GM12878 (cell line): ENCODE data around the gene ZBTB24. TPM values are rescaled to one million over a fixed set of nuclear protein-coding genes. Genes with fewer than 3 reads are reported as not detected.

ENCODE experiments used
- ATAC-seq: fragments of 200-7000 bp; cut with Tn5 transposase; 3 replicates; pipeline ENCODE4 v1.9.1; 2020; ENCODE audit warnings: mild to moderate bottlenecking, moderate library complexity
- BruUV-seq: library from RNA; stranded (reverse); fragments of 400-500 nt; replicated peaks from 2 replicates; lab custom pipeline; 2021; lab: Mats Ljungman, UMichigan
- CTCF ChIA-PET: fragments of 300-600 bp; sonication (Branson Sonifier 250); formaldehyde crosslinking; extraction: SDS; loops from one replicate; lab custom pipeline; 2021; ENCODE audit warnings: inconsistent platforms; lab: Yijun Ruan, JAX
- POLR2A ChIA-PET: fragments of 350-600 bp; formaldehyde crosslinking; extraction: SDS; loops from one replicate; lab custom pipeline; 2021; ENCODE audit warnings: inconsistent platforms; lab: Charles Lee
- RAD21 ChIA-PET: fragments of 300-600 bp; sonication (Branson Sonifier 250); formaldehyde crosslinking; loops from one replicate; lab custom pipeline; 2023; ENCODE audit warnings: antibody characterized with exemption; ENCODE audit not compliant: unreplicated experiment; lab: Charles Lee
- SMC1A ChIA-PET: fragments of 300-600 bp; sonication (Branson Sonifier 250); formaldehyde crosslinking; loops from one replicate; lab custom pipeline; 2023; ENCODE audit not compliant: unreplicated experiment, uncharacterized antibody; lab: Charles Lee
- DNase-seq: peaks from one replicate; pipeline ENCODE4 v3.0.0-alpha.2; 2011; ENCODE audit warnings: low read depth, low spot score
- FAIRE-seq: peaks from 3 replicates; lab custom pipeline; 2011; peaks lifted over from hg19 to GRCh38; lab: Jason Lieb, UNC
- H2AFZ ChIP-seq: 2 replicates; pipeline ENCODE4 v1.6.0; 2011; ENCODE audit warnings: low read depth, low read length, control low read depth; ENCODE audit not compliant: control insufficient read depth
- H3K27ac ChIP-seq: 2 replicates; pipeline ENCODE4 v1.5.1; 2011; ENCODE audit warnings: control low read depth; ENCODE audit not compliant: control insufficient read depth, insufficient read depth
- H3K27me3 ChIP-seq, 2 experiments: replicated peaks in 1 of 2; 2 replicates each; pipeline versions ENCODE4 v1.6.0 to v1.6.1; 2011; ENCODE audit warnings: low read length in 1 of 2; ENCODE audit not compliant: control insufficient read depth in 2 of 2, insufficient read depth in 2 of 2
- H3K36me3 ChIP-seq, 2 experiments: 2 replicates each; pipeline ENCODE4 v1.5.1; 2011; ENCODE audit warnings: low read length in 1 of 2; ENCODE audit not compliant: control insufficient read depth in 2 of 2, insufficient read depth in 2 of 2
- H3K4me1 ChIP-seq: 2 replicates; pipeline ENCODE4 v1.6.1; 2011; ENCODE audit warnings: mild to moderate bottlenecking, low read length, moderate library complexity, mixed read lengths; ENCODE audit not compliant: control insufficient read depth, insufficient read depth
- H3K4me2 ChIP-seq: 2 replicates; pipeline ENCODE4 v1.6.0; 2011; ENCODE audit warnings: control low read depth; ENCODE audit not compliant: control insufficient read depth, insufficient read depth
- H3K4me3 ChIP-seq: fragments of 200-600 bp; sonication (generic); 2 replicates; pipeline ENCODE4 v1.5.1; 2016
- H3K79me2 ChIP-seq: 2 replicates; pipeline ENCODE4 v1.6.0; 2011; ENCODE audit warnings: low read length; ENCODE audit not compliant: control insufficient read depth, insufficient read depth
- H3K9ac ChIP-seq: 2 replicates; pipeline ENCODE4 v1.8.0; 2011; ENCODE audit warnings: low read length, control low read depth, mixed read lengths; ENCODE audit not compliant: control insufficient read depth, insufficient read depth
- H3K9me3 ChIP-seq: replicated peaks from 3 replicates; pipeline ENCODE4 v1.5.1; 2011; ENCODE audit warnings: mild to moderate bottlenecking, low read length; ENCODE audit not compliant: control insufficient read depth, insufficient read depth
- H4K20me1 ChIP-seq: 2 replicates; pipeline ENCODE4 v1.6.0; 2011; ENCODE audit not compliant: control insufficient read depth, insufficient read depth
- DPF2 ChIP-seq: fragments of 450-650 bp; IDR thresholded peaks from 2 replicates; pipeline ENCODE4 v1.6.1; 2017; ENCODE audit warnings: mild to moderate bottlenecking
- FOXK2 ChIP-seq: fragments of 450-650 bp; IDR thresholded peaks from 2 replicates; pipeline ENCODE4 v1.6.1; 2017; ENCODE audit warnings: mild to moderate bottlenecking, moderate library complexity
- HDAC6 ChIP-seq: fragments of 200-600 bp; sonication (generic); IDR thresholded peaks from one replicate; pipeline ENCODE4 v1.8.0; 2017; ENCODE audit warnings: antibody characterized with exemption; ENCODE audit not compliant: unreplicated experiment
- MEF2B ChIP-seq: fragments of 450-650 bp; IDR thresholded peaks from 2 replicates; pipeline ENCODE4 v1.6.1; 2018; ENCODE audit warnings: mild to moderate bottlenecking, moderate library complexity; ENCODE audit not compliant: partially characterized antibody, poor library complexity, severe bottlenecking
- MYB ChIP-seq: fragments of 150-350 bp; IDR thresholded peaks from 2 replicates; pipeline ENCODE4 v1.6.1; 2014; ENCODE audit warnings: mild to moderate bottlenecking, low read depth, low read length, borderline replicate concordance
- SMAD5 ChIP-seq: IDR thresholded peaks from 2 replicates; pipeline ENCODE4 v1.6.1; 2016; ENCODE audit warnings: antibody characterized with exemption, low read depth
- SUPT20H ChIP-seq: IDR thresholded peaks from 2 replicates; pipeline ENCODE4 v1.6.1; 2011; ENCODE audit warnings: low read depth, mild to moderate bottlenecking, low read length, moderate library complexity, borderline replicate concordance; ENCODE audit not compliant: control insufficient read depth
- TAF1 ChIP-seq: IDR thresholded peaks from 2 replicates; pipeline ENCODE4 v1.6.1; 2011; ENCODE audit warnings: mild to moderate bottlenecking, low read depth, low read length, borderline replicate concordance
- TCF12 ChIP-seq: IDR thresholded peaks from 2 replicates; pipeline ENCODE4 v1.6.1; 2011; ENCODE audit warnings: low read depth, mild to moderate bottlenecking, low read length
- ZNF24 ChIP-seq: fragments of 450-650 bp; IDR thresholded peaks from 2 replicates; pipeline ENCODE4 v1.6.1; 2017; ENCODE audit warnings: antibody characterized with exemption, mild to moderate bottlenecking
- ZNF274 ChIP-seq: IDR thresholded peaks from one replicate; pipeline ENCODE4 v1.8.0; 2011; ENCODE audit not compliant: insufficient read length, insufficient read depth
- WGBS: methylation state at CpG from one replicate; pipeline ENCODE4 v1.1.6; 2016; ENCODE audit warnings: low lambda C conversion rate; ENCODE audit not compliant: insufficient replicate concordance, insufficient coverage; ENCODE audit errors: missing lambda C conversion rate; 5-methylcytosine and 5-hydroxymethylcytosine counted together
- in situ Hi-C: fragments of 300-500 bp; cut with MboI; formaldehyde crosslinking; loops from 9 replicates; pipeline ENCODE4 v1.14.3; 2018; ENCODE audit warnings: mixed read lengths
- intact Hi-C: fragments of 100-400 bp; cut with micrococcal nuclease; formaldehyde crosslinking; loops from one replicate; pipeline ENCODE4 v1.14.2; 2022; ENCODE audit not compliant: unreplicated experiment
- polyA plus RNA-seq, 11 experiments: library from polyadenylated mRNA; depleted of rRNA in 4 of 11; unstranded in 6 of 11; stranded (reverse) in 5 of 11; fragments of >200 nt; fragmentation: Nextera tagmentation in 4 of 11; fragmentation: Illumina TruSeq in 1 of 11; extraction: Ambion mirVana in 4 of 11; extraction: Trizol in 1 of 11; gene quantifications; 1 replicate in 1 of 11; 2 replicates in 10 of 11; pipeline versions ENCODE4 v1.2.1 to v1.2.3, GENCODE V29; 2011 to 2016; ENCODE audit warnings: inconsistent platforms in 2 of 11, missing spikeins in 2 of 11, low read depth in 1 of 11
- total RNA-seq, 4 experiments: library from RNA; depleted of rRNA in 3 of 4; stranded (reverse); fragments of >200 nt in 3 of 4; fragmentation: Illumina TruSeq in 1 of 4; extraction: Trizol in 1 of 4; gene quantifications; 2 replicates each; pipeline versions ENCODE4 v1.2.1 to v1.2.3, GENCODE V29; 2013 to 2021
- TF ChIP-seq, protein P1 (sequence below): IDR thresholded peaks from 2 replicates; pipeline ENCODE4 v1.6.1; 2011; ENCODE audit warnings: low read depth, mild to moderate bottlenecking, low read length, moderate library complexity, borderline replicate concordance; ENCODE audit errors: extremely low read depth
- TF ChIP-seq, protein P2 (sequence below): fragments of 150-350 bp; IDR thresholded peaks from 2 replicates; pipeline ENCODE4 v1.6.1; 2016; ENCODE audit warnings: low read depth, low read length
- TF ChIP-seq, protein P3 (sequence below): fragments of 450-650 bp; IDR thresholded peaks from 2 replicates; pipeline ENCODE4 v1.6.1; 2017; ENCODE audit warnings: antibody characterized with exemption, mild to moderate bottlenecking, moderate library complexity

Gene ZBTB24
- total and polyA plus RNA-seq, 10 of the 15 experiments (the other 5 are each of a cell fraction or from before 2014, with no cell fraction given): 2.9 to 17.7 (median 8.5) TPM

DNA sequence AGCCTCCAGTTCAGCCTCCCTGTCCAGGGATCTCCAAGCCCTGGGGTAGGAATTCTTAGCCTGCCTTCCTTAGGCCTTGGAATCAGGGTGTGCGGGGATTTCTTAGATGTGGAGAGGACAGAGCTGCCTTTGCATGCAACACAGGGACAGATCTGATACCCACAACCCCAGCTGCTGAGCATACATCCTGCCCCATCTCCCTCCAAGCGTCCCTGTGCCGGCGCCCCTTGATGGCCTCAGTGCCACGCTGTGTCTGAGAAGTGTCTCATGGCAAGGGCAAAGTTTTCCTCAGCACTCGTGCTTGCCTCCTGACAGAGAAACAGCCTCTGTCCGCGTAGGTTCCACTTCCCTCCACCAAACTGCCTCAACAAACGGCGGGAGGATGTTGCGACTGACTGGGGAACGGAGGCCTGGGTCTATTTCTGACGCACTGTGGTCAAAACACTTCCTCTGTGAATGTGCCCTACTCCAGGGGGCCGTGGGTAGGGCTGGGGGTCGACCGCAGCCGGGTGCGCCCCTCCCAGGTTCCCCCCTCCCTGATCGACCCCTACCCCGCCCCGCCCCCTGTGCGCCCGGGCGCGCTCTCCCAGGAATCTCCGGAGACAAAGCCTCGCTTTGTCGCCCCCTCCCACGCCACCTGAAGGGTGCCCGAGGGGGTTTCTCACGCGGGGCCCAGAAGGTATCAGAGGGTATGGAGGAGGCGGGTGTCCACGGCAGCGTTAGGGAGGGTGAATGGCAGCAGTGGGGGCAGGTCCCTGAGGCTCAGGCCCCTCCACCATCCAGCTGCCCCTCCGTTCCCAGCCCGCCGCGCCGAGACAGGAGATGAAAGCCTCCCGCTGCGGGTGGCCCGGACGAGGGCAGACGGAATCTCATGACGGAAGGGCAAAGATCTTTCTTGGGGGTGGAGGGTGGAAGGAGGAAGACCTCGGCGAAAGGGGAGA lies 28.3 kb downstream of the ZBTB24 start:
- H4K20me1 ChIP-seq: no peaks in the 10 kb centered on the region
- peaks cover 48% of the 10 kb centered on the region for H3K79me2 ChIP-seq
- peak overlapping the region; percentile 98 for H3K4me2 ChIP-seq
- H2AFZ ChIP-seq: peak overlapping the region; percentile 60
- no peaks in the 10 kb centered on the region for H3K9me3 ChIP-seq
- FAIRE-seq (peak; percentile 65), DNase-seq (peak; percentile 48), ATAC-seq (peak; percentile 57)
- ChIA-PET RAD21 (interaction anchor here (0.6 to 10.1 kb wide), 10 partner anchors 10 to 77 kb away, joined by 3 to 97 read pairs (median 4); partner anchors contain the start of genes CD164, PPIL6, SMPD2 and ZBTB24), CTCF (interaction anchor here (0.7 to 3.9 kb wide), 10 partner anchors 12 to 370 kb away, joined by 3 to 30 read pairs (median 8); partner anchors contain the start of genes CD164, PPIL6 and SMPD2), SMC1A (interaction anchor here (1.1 to 10.1 kb wide), 6 partner anchors 12 to 72 kb away, joined by 3 to 148 read pairs (median 6); partner anchors contain the start of genes CD164, PPIL6, SMPD2 and ZBTB24), POLR2A (interaction anchor here (0.5 to 13.1 kb wide), 4 partner anchors 12 to 61 kb away, joined by 5 to 132 read pairs (median 40); partner anchors contain the start of genes PPIL6, SMPD2 and ZBTB24)
- intact Hi-C loops (loop anchor here (1.0 to 5.0 kb wide), 3 partner anchors 29 to 357 kb away; partner anchors contain the start of genes CD164, CEP57L1 and ZBTB24), in situ Hi-C loops (no loop called here)
- WGBS: under 1% methylated on average over 46 of the region's 48 CpGs
- peak overlapping the region; percentile 89 for H3K4me3 ChIP-seq
- no peaks in the 10 kb centered on the region for H3K27me3 ChIP-seq
- peak overlapping the region; percentile 91 for H3K9ac ChIP-seq
- H3K36me3 ChIP-seq: peaks cover 3 to 10% of the 10 kb centered on the region in 2 experiments; a peak in 3 of 4 replicates
- peak overlapping the region; percentile 98 for H3K27ac ChIP-seq
- BruUV-seq: no TSS peak
- peaks cover 55% of the 10 kb centered on the region for H3K4me1 ChIP-seq
- TF ChIP-seq SMAD5 (no peak), FOXK2 (no peak), MYB (no peak), MEF2B (peak; percentile 65), HDAC6 (no peak), DPF2 (peak; percentile 44; the same call in 1 of the 2 replicates), TAF1 (peak; percentile 70; the same call in 1 of the 2 replicates), ZNF24 (no peak), ZNF274 (no peak), SUPT20H (no peak), TCF12 (peak; percentile 4; the same call in 1 of the 2 replicates)
- TF ChIP-seq, protein P1, sequence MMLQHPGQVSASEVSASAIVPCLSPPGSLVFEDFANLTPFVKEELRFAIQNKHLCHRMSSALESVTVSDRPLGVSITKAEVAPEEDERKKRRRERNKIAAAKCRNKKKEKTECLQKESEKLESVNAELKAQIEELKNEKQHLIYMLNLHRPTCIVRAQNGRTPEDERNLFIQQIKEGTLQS: no peak
- TF ChIP-seq, protein P2, sequence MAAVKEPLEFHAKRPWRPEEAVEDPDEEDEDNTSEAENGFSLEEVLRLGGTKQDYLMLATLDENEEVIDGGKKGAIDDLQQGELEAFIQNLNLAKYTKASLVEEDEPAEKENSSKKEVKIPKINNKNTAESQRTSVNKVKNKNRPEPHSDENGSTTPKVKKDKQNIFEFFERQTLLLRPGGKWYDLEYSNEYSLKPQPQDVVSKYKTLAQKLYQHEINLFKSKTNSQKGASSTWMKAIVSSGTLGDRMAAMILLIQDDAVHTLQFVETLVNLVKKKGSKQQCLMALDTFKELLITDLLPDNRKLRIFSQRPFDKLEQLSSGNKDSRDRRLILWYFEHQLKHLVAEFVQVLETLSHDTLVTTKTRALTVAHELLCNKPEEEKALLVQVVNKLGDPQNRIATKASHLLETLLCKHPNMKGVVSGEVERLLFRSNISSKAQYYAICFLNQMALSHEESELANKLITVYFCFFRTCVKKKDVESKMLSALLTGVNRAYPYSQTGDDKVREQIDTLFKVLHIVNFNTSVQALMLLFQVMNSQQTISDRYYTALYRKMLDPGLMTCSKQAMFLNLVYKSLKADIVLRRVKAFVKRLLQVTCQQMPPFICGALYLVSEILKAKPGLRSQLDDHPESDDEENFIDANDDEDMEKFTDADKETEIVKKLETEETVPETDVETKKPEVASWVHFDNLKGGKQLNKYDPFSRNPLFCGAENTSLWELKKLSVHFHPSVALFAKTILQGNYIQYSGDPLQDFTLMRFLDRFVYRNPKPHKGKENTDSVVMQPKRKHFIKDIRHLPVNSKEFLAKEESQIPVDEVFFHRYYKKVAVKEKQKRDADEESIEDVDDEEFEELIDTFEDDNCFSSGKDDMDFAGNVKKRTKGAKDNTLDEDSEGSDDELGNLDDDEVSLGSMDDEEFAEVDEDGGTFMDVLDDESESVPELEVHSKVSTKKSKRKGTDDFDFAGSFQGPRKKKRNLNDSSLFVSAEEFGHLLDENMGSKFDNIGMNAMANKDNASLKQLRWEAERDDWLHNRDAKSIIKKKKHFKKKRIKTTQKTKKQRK: no peak
- TF ChIP-seq, protein P3, sequence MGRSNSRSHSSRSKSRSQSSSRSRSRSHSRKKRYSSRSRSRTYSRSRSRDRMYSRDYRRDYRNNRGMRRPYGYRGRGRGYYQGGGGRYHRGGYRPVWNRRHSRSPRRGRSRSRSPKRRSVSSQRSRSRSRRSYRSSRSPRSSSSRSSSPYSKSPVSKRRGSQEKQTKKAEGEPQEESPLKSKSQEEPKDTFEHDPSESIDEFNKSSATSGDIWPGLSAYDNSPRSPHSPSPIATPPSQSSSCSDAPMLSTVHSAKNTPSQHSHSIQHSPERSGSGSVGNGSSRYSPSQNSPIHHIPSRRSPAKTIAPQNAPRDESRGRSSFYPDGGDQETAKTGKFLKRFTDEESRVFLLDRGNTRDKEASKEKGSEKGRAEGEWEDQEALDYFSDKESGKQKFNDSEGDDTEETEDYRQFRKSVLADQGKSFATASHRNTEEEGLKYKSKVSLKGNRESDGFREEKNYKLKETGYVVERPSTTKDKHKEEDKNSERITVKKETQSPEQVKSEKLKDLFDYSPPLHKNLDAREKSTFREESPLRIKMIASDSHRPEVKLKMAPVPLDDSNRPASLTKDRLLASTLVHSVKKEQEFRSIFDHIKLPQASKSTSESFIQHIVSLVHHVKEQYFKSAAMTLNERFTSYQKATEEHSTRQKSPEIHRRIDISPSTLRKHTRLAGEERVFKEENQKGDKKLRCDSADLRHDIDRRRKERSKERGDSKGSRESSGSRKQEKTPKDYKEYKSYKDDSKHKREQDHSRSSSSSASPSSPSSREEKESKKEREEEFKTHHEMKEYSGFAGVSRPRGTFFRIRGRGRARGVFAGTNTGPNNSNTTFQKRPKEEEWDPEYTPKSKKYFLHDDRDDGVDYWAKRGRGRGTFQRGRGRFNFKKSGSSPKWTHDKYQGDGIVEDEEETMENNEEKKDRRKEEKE: no peak
